Activated CD8-positive, alpha-beta memory T cell treated with anti-CD3 and anti-CD28 coated beads, Interleukin-2, amount 50 U/mL, for 1 hour (primary cell): ENCODE results near the gene TMEM219.

ENCODE experiments used
- DNase-seq: peaks from one replicate; pipeline ENCODE4 v3.0.0-alpha.2; 2020; ENCODE audit errors: extremely low read depth

Gene TMEM219

GRCh38 chr16:29995324-29995910 lies 33.5 kb downstream of the TMEM219 start, which contains the start of gene HIRIP3:
Gene HIRIP3, minus strand, starts transcription at chr16:29995617. Its CDS starts 12 bp downstream, at chr16:29995605.
- DNase-seq: peak; percentile 66

- peak; percentile 90 for DNase-seq
These were observed 34.3 kb downstream of the TMEM219 start, which contains the start of gene INO80E for GRCh38 chr16:29995911-29996765. Gene INO80E, plus strand, starts transcription at chr16:29996241. Its CDS starts 70 bp downstream, at chr16:29996311.

DNA sequence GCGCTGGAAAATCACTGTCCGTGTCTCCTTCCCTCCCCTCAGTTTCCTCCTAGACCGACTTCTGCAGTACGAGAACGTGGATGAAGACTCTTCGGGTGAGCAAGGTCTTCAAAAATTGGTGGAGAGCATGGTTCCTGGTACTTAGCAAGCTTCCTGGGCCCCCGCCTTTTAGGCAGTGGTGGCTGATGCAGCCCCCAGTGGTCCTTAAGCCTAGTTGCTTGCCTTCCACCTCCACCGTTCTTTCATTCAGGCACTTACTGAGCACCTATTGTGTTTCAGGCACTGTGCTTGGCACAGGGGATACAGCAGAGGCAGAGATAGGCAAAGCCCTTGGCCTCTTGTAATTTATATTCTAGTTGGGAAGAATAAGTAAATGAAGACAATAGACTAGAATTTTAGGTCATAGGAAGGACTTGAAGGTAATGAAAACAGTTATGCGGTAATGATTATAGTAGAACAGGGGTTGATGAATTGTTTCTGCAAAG lies 34.9 kb downstream of the TMEM219 start:
- DNase-seq: no peak

DNA sequence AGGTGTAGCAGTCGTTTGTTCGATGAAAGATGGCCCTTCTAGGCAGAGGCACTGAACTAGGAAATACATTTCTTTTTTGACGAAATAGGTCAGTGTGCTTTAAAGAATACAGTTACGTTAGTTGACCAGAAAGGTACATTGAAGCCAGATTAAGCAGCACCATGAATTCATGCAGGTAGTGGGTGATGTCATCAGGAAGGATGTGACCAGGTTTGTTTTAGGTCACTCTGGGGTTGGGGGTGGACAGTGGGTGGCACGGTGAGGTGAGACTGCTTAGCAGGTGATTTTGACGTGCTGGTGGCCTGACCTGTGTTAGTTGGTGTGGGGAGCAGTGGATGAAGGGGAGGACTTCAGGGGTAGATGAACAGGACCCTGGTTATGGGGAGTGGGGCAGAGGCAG lies 37.7 kb downstream of the TMEM219 start:
- no peak for DNase-seq

- DNase-seq: no peak
These were observed 39.1 kb downstream of the TMEM219 start for GRCh38 chr16:30000735-30001631.

DNA sequence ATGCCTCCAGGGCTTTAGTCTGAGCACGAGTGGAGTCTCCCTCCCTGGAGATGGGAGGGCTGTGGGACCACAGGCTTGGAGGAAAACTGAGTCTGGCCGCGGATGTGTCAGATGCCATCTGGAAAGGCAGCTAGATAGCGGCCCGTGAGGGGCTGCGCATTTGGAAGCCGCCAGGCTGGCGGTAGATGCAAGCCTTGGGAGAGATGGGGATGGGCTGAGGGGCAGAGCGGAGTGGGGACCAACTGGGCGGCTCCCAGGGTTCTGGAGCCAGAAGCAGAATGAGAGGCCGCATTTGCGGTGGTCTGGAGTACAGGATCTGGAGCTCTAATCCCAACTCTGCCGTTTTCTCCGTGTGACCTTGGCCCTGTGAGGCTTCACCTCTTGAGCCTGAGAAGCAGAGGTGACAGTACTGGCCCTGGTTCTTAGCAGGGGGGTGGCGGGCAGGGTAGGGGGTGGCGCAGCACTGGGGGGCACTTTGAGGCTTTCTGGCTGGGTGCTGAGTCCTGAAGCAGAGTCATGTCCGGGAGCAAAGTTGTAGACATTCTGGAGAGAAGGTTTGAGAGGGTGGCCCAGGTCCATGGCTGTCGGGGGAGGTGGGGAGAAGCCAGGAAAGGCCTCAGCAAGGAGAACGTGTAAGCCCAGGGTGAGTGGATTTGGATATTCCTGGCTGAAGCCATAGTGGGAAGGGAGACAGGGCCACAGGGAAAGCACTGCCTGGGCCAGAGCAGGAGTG lies 40.9 kb downstream of the TMEM219 start:
- no peak for DNase-seq

GRCh38 chr16:30003670-30004423 lies 42.0 kb downstream of the TMEM219 start:
- no peak for DNase-seq

DNA sequence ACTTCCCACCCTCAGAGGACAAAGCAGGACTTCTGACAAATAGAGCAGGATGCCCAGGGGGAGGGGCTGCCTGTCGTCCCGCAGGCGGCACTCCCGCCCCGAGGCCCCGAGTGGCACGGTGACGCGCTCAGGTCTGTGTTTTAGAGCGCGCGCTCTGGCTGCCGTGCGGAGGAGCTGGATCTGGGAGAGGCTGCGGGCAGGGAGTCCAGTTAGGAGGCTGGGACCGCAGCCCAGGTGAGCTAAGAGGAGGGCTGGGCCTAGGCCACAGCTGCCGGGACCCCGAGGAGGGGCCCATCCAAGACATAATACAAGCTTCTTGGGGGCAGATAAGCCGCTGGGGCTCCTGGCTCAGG lies 42.5 kb downstream of the TMEM219 start:
- DNase-seq: no peak

DNA sequence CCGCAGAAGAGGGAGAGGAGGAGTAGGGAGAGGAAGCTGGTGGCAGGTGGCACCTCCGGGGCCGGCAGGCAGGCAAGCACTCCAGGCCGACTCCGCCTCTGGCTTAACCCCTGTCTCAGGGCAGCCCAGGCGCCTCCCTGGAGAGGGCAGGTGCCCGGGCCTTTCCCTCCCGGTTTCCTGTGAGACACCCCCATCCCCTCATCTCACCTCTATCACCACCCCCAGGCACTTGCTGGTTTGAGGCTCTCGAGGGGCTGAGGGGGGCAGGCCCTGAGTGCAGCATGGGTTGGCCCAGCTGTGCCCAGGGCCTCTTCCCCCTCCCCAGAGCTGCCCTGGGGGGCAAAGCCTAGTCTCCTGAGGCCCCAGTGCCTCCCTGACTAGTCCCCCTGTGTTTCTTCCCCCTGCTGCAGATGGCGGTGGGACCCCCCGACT lies 42.9 kb downstream of the TMEM219 start:
- no peak for DNase-seq

DNA sequence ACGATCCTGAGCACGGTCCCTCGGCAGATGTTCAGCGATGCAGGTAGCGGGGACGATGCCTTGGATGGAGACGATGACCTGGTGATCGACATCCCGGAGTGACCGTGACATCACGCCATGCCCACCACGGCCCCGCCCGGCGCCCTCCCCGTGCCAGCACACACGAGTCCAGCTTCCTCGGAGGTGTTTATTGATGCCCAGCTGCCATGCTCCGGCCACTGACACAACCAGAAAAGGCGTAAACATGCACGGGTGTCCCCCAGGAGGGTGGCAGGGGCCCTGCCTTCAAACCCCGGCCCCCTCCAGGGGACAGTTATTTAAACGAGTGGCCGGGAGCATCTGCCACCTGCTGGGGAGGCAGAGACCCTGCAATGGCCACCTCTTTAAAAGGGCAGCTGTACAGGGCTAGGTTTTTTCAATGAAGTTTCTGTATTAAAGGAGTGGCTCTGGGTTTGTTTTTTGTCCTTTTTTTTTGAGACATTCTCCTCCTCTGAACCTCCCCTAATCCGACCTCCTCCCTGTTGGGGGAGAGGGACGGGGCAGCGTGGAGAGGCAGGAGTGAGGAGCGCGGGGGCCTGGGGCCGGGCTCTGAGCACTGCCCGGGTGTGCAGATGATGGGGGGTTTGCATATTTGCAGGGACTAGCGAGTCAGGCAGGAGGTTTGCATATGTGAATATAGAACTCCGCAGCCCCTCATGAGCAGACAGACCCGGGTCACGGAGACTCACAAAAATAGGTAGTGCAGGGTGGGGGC lies 43.6 kb downstream of the TMEM219 start:
- DNase-seq: peak; percentile 12

DNA sequence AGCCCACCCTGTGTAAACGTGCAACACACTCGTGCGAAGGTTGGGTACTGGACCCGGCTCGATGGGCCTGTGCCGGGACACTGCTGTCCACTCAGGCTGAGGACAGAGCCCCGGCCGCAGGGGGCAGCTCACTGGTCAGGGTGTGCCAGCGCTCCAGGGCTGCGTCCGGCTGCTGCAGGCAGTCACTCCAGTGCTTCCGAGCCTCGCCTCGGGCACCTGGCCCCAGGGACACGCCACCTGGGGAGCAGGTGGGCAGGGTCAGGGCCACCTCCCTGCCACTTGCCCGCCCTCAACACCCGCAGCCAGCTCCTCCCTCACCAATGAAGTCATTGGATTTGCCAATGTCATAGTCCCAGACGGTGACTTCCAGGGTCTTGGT lies 44.2 kb downstream of the TMEM219 start:
- no peak for DNase-seq

DNA sequence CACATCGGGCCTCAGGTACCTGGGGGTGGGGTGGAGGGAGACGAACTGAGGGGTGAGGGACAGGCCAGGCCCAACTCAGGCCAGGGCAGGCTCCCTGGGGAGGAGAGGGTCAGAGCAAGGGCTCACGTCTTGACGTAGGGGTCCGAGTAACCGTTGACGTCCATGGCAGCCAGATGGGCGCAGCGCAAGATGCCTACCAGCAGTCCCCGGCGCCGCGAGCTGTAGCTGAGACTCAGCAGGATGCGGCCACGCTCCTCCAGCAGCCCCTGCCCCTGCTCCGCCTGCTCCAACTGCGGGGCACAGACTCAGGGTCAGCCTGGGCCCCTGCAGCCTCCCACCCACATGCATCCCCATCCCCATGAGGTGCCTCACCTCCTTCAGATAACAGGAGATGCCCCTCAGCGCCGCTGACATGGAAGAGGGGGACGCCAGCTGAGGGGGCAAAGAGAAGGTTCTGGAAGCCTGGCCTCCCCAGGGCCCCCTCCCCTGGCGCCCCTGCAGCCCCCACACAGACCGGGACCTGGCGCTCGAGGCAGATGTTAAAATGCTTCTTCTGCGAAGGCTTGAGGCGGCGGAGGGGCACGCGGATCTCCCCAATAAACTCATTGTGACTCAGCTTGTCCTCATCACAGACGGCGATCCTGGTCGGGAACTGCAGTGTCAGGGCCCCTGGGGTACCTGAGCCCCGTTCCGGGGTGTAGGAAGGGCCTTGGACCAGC lies 44.9 kb downstream of the TMEM219 start:
- no peak for DNase-seq

DNA sequence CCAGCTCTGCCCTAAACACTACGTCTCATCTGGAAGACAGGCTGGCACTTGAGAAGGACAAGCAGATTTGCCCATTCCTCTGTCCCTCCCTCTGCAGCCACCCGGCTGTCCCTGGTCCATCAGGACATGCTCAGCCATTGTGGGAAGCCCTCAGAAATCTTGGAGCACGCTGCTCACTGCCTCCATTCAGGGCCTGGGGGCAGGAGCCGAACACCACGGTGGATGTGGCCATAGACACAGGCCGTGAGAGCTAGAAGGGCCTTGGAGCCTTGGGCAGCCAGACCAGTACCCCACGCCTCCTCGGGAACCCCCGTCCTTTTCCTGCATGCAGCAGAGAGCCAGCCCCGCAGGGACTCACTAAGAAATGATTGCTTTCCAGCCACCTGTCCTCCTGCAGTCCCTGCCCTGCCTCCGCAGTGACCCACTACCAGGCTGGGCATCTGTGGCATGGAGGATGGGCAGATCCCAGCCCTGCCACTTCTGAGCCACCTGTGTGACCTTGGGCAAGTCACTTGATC lies 45.6 kb downstream of the TMEM219 start:
- DNase-seq: no peak

DNA sequence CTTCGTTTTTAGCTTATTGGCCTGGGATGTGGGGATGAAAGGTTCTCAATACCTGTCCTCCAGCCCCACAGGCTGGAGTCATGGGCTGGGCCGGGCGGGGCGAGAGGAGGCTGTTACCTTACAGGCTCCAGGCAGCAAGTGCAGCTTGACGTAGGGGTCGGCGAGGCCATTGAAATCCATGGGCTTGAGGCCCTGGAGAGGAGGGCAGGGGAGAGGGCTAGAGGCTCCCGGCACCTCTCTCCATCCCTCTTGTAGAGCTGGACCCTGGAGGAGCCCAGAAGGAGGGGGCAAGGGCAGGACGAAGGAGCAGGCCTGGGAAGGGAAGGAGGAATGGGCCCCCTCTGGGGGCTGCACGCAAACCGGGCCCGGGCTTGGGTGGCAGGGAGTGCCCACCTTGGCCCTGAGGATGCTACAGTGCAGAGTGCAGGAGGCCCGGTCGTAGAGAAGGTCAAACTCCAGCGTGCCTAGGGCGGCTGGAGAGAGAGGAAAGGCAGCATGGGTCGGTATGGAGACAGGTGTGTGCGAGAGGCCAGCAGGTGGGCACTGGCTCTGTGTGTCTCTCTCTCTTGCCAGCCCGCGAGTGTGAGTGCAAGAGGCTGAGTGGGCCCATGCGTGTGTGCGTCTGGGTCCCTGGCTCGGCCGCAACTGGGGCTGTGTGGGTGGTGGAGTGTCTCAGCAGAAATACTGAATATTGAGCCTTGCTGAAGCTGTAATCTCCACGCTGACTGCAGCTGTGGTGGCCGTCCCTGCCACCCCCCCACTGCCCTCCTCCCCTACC lies 47.4 kb downstream of the TMEM219 start:
- no peak for DNase-seq

DNA sequence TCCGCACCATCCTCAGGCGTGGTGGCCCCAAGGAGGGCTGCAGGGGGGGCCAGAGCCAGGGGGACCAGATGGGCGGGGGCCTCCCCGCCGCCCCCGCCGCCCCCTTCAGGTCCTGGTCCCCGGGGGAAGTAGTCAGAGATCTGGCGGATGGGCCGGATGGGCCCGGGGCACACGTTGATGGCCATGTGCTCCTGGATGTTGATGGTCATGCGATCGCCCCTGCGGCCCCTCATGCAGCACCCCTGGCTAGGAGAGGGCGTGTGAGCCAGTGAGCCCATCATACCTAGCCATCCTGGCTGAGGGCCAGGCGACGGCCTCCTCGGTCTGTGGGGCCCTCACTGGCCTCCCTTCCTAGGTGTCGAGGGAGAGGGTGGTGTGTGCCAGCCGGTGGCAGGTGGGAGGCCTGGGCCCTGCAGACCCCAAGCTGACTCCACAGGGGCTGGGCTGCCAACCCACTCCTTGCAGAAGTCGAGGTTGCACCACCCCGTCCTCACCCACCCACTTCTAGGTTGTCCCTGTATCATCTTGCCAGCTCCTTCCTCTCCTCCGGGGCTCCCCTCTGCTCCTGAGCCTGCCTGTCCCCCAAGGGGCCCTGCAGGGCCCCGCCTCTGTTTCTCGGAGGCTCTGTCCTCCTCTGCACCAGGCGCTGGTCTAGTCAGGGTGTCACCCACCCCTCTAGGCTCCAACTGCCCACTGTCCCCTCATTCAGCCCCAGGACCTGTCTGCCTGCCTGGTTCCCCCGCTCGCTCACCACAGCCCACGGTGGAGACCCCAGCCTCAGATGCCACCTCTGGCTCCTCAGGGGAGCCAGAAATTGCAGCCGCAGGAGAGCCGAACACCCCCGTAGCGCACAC lies 48.3 kb downstream of the TMEM219 start:
- DNase-seq: no peak

DNA sequence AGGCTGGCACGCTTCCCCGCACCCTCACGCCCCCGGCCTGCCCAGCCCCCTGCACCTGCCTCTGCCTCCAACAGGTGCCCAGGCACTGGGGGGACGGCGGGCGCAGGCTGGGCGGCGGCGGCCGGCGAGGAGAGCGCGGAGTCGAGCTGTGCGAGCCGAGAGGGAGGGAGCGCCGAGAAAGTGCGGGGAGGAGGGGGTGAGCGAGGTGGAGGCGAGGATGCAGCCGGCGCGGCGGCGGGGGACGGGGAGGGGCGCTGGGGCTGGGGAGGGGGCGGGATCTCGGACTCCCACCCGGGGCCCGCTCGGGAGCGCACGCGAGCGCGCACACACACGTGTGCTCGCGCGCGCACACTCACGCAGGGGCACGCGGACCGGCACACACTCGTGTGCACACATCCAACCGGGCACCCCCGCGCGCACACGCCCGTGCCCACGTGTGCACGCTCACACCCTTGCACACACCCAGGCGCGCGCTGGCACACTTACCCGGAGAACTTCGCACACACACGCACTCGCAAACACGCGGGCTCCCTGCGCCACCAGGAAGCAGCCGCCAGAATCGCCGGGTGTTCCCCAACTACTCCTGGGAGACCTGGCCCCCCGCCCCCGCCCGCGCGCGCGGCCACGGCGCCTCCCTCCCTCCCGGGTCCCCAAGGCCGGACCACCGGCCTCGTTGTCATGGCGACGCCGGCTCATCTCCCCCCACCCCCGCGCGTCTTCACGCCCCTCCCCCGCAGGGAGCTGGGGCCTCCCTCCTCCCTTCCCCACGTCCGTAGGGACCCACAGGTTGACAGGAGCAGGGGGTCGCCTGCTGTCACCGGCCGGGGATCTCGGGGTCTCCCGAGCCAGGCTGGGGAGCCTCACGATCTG lies 49.2 kb downstream of the TMEM219 start, which contains the start of gene DOC2A:
TSS of gene DOC2A (minus strand) at position 184 of the 870 bp plus-strand sequence. CDS start 805 bp downstream, outside the sequence.
- no peak for DNase-seq
